ENCODE results near the gene PTPN6.

Gene PTPN6

DNA sequence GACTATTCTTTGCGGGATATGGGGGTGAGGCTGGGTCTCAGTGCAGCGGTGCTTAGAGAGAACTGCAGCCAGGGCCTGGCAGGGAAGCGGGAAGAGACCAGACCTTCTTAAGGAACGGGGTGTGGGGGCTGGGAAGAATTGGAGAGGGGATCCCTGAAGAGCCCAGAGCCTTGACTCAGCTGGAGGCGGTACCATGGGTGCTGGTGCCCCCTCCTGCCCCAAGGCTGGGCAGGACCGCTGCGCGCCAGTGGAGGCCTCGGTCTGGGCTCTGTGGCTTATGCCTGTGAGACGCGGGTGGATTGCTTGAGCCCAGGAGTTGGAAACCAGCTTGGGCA is 8.9 kb upstream of the PTPN6 start:
- no peak for FAIRE-seq

DNA sequence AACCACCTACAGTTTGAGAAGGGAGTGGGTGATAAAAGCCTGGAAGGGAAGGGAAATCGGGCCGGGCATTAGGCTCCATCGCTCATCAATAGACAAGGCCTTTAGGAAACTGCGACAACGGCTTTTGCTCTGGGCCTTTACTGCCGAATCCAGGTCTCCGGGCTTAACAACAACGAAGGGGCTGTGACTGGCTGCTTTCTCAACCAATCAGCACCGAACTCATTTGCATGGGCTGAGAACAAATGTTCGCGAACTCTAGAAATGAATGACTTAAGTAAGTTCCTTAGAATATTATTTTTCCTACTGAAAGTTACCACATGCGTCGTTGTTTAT is 7.8 kb upstream of the PTPN6 start:
- peak; percentile 92 for FAIRE-seq

DNA sequence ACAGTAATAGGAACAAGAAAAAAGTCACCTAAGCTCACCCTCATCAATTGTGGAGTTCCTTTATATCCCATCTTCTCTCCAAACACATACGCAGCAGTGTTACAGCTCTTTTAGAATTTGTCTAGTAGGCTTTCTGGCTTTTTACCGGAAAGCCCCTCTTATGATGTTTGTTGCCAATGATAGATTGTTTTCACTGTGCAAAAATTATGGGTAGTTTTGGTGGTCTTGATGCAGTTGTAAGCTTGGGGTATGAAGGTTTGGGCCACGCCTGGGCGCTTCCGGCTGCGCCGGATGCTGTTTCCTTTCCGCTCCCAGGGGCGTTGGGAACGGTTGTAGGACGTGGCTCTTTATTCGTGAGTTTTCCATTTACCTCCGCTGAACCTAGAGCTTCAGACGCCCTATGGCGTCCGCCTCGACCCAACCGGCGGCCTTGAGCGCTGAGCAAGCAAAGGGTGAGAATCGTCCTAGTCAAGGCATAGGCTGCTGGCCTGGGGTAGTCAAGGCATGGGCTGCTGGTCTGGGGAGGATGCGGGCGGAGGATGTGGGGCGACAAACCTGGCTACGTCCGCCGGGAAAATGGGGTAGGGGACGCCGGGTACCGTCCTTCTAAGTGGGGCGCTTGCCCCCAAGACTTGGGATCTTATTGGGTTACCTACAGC is 7.3 kb upstream of the PTPN6 start, which contains the start of the genes C12orf57 and RNU7-1:
Gene C12orf57, plus strand, starts transcription at position 301 of the 659 bp plus-strand sequence. Its CDS starts 100 bp downstream, at position 401.
Gene RNU7-1, plus strand, starts transcription at position 95 of the 659 bp plus-strand sequence.
- no peak for FAIRE-seq

DNA sequence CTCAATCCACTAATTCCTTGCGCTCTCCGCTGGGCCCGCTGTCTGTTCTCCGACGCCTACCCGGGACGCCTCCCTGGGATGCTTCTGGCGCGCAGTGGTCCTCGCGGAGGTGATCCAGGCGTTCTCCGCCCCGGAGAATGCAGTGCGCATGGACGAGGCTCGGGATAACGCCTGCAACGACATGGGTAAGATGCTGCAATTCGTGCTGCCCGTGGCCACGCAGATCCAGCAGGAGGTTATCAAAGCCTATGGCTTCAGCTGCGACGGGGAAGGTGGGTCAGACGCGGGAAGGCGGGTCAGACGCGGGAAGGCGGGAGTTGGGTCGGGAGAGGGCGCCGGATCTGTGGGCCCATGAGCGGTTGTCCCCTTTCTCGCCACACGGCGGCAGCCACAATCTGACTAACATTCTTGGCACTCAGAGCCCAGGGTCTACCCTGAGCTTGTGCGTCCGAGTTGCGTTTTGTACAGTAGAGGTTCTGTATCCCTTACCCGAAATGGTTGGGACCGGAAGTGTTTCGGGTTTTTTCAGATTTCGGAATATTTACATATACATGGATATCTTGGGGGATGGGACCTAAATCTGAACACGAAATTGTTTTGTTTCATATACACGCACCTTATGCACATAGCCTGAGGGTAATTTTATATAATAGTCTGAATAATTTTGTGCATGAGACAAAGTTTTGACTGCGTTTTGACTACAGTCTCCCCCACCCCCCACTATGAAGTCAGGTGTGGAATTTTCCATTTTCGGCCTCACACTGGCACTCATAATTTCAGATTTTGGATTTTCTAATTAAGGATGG is 6.6 kb upstream of the PTPN6 start:
- peak; percentile 54 for FAIRE-seq

DNA sequence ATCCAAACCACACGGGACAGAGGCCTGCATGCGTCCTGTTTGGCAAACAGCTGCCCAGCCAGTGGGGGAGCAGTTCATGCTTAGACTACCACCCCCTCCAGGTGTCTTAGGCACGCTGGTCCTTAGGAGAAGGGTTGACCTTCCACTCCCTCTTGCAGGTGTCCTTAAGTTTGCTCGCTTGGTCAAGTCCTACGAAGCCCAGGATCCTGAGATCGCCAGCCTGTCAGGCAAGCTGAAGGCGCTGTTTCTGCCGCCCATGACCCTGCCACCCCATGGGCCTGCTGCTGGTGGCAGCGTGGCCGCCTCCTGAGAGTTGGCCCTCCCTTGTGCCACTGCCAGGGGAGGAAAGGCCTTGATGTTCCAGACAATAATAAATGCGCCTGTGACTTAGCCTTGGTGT is 5.5 kb upstream of the PTPN6 start:
- FAIRE-seq = no peak

DNA sequence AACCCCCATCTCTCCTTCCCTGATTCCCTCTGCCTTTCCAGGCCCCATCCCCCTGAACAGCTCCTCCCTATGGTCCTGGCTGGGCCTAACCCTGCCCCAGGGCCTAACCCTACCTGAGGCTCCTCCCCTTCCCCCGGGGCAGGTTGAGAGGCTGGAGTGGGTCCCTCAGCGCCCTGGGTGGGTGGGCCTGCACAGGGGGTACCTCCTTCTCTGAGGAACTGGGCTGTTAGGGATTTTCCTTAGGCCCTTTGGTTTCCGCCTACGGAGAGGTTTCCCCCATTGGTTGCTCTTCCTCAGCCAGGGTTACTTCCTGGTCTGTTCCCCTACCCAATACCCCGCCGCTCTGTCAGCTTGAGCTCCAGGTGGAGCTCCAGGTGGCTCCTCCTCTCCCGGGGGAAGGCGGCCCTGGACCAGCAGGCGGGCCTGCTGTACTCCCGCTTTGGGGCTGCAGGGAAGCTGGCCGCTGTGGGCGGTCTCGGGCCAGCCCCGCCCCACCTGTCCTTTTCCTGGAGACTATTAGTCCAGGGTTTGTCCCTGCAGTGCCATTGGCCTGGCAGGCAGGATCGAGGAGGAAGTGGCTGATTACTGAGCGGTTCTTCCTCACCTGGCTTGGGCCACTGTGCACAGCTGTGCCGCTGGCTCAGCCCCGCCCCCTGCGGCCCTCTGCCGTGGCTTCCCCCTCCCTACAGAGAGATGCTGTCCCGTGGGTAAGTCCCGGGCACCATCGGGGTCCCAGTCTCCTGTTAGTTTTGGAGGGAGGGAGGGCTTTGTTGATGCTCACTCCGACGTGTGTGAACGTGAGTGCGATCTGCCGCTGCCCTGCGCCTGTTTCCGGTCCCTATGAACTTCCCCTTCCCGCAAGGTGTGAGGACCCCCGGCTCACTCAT is 4.9 kb upstream of the PTPN6 start:
- FAIRE-seq = no peak

DNA sequence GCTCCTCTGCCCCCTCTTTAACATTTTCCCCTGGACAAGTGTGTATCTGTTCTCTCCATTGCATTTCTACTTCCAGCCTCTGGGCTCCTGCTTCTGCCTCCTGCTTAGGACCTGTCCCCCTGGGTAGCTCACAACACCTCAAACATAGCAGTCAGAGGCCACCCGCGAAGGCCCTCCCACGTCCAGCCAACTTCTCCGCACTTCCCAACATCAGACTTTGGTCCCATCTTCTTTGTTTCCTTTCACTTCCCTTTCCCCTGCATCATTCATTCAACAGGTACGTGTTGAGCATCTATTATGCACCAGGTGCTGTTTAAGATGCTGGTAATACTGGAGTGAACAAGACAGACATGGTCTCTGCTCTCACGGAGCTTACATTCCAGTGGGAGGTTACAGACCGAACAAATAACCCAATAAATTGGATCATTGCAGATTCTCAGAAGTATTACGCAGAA is 4.2 kb upstream of the PTPN6 start:
- no peak for FAIRE-seq

DNA sequence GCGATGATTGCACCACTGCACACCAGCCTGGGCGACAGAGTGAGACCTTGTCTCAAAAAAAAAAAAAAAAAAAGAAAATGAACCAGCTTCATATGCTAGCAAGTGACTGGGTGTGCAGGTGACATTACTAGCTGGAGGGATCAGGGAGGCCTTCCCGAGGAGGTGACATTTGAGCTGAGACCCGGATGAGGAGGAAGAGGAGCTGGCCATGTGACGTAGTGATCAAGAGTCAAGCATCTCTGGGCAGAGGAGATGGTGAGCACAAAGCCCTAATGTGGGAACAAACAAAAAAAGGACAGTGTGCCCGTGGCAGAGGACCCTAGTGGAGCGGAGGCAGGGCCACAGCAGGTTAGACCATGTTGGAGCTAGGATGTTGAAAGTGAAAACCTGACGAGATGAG is 3.5 kb upstream of the PTPN6 start:
- no peak for FAIRE-seq

DNA sequence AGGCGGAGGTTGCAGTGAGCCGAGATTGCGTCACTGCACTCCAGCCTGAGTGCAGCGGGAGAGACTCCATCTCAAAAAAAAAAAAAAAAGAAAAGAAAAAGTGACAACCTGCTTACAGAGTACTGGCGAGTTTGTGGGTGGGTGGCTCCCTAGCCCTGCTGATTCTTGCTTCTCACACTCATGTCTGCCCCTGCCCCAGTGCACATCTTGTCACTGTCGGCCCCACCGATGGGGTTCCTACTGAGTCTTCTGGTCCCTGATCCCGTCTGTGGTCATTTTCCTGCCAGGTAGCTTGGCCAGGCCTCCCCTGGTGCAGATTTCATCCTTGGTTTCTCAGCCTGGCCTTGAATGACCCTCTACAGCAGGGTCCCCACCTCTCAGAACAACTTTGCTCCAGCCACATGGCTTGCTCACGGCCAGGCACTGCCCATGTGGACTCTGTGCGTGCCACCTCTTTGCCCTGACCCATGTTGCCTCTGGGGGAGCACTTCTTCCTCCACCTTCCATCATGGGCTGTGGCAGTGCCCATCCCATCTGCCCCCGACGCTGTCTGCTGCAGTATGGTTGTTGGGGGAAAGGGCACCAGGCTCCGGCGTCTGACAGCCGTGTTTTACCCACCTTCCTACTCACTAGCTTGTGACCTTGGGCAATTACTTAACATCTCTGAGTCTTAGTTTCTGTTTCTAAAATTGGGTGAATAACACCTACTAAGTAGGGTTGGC is 2.1 kb upstream of the PTPN6 start:
- no peak for FAIRE-seq

DNA sequence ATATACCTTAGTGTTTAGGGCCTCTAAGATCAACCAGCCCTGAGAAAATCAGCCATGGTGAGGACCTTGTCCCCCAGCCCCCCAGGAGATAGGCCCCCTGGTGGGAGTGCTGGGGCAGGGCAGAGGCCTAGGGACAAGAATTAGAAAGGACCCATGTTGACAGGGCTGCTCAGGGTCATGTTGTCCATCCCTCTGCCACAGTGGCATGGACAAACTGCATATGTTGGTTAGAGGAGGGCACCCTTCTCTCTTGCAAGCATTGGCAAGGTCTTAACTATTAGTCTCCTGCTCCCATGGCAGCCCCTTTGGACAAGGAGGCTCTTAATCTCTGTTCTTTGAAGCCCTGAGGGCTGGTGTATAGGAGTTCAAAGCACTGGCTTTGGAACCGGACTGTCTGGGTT is 755 bp upstream of the PTPN6 start:
- FAIRE-seq = no peak

DNA sequence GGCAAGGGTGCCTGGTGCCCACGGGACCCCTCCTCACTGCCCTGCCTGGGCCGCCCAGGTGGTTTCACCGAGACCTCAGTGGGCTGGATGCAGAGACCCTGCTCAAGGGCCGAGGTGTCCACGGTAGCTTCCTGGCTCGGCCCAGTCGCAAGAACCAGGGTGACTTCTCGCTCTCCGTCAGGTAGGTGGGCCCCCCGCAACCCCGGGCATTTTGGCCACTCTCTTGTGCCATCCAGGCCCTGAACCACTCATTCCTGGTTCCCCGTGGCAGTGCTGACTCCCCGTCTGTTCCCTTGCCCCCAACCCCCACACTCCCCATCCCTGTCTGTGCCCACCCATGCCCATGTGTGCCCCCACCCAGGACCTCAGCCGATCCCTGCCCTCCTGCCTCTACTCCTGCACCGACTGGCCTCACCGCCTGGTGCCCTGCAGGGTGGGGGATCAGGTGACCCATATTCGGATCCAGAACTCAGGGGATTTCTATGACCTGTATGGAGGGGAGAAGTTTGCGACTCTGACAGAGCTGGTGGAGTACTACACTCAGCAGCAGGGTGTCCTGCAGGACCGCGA is 480 bp downstream of the PTPN6 start:
- FAIRE-seq = no peak

DNA sequence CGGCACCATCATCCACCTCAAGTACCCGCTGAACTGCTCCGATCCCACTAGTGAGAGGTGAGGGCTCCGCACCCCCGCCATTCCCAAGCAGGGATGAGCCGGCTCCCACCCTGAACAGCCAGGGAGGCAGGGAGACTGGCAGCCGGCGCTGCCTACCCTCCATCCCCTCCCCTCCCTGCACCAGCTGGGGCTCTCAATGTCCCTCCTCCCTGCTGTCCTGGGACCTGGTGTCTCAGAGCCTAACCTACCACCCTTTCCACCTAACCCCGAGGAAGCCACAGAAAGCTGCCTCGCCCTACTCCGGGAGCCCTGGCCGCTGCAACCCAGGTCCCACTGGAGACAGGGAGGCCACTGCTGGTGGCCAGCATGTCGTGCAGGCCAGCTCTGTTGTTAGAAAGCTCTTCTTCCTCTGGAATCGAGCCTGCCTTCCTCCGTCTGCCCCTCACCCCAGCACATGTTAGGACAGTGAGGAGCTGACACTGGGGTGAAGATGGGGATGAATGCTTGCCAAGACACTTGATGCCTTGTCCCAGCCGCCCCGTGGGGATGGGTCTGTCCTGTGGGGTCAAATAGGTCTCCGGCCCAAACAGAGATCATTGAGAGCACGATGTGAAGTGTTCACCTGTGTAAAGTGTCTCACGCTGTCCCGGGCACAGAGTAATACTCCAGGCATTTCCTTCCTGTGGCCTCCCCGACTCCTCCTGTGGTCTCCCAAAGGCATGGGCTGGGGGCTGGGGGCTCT is 1.1 kb downstream of the PTPN6 start:
- no peak for FAIRE-seq

DNA sequence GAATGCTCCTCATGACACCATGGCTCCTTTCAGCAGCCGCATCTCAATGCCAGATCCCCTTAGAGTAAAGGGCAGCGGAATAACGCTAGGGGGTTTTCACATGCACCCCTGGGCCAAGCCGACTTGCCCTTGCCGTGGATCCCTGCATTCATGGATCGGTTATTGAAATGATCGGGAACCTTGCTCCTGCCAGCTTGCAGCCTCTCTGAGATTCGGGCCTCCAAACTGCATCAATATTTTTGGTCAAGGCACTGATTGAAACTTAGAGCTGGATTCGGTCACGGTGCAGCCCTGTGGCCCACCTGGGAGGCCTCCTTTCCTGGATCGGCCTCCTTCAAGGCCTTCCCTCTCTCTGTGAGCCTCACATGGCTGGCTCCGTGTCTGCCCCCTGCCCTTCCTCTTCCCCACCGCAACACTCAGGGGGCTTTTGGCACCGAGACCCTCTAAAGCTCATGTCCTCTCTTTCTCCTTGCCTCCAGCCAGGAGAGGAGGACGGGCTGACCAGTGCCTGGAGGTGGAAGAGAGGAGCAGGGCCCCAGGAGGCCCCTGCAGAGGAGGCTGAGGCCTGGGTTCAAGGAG is 1.8 kb downstream of the PTPN6 start:
- no peak for FAIRE-seq

DNA sequence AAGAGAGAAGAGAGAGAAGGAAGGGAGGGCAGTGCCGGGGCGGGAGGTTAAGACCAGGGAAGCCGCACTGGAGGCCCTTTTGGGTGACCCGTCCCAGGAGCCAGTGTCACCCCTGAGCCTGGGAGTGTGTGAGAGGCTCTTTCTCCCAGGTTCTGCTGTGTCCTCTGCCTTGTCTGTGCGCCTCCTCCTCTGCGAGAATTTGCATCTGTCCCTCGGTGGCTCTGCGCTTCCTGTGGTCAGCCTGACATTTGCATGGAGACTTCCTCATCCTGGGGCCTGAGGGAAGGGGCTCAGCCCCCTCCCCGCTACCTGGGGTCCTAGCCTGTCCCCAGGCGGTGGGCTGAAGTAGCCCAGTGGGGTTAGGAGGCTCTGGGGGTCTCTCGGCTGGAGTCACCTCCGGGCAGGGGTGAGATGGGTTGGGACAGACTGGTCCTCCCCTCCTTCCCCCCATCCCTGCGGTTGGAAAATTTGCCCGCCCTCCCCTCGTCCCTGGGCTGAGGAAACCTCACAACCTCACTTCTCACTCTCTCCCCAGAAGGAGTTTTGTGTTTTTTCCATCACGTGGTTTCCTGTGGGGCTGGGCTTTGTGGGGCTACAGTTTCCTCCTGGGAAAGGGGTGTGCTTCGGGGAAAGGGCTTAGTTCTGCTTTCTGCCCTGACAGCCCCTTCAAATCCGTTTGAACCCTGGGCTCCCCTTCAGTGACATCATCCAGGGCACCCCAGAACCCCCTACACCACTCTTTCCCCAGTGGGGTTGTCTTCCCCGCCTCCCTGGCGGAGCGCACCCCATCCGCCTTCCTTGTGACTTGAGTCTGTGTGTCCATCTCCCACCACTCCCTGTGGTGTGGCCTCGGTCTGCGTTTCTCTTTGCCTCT is 2.5 kb downstream of the PTPN6 start:
- FAIRE-seq = no peak

DNA sequence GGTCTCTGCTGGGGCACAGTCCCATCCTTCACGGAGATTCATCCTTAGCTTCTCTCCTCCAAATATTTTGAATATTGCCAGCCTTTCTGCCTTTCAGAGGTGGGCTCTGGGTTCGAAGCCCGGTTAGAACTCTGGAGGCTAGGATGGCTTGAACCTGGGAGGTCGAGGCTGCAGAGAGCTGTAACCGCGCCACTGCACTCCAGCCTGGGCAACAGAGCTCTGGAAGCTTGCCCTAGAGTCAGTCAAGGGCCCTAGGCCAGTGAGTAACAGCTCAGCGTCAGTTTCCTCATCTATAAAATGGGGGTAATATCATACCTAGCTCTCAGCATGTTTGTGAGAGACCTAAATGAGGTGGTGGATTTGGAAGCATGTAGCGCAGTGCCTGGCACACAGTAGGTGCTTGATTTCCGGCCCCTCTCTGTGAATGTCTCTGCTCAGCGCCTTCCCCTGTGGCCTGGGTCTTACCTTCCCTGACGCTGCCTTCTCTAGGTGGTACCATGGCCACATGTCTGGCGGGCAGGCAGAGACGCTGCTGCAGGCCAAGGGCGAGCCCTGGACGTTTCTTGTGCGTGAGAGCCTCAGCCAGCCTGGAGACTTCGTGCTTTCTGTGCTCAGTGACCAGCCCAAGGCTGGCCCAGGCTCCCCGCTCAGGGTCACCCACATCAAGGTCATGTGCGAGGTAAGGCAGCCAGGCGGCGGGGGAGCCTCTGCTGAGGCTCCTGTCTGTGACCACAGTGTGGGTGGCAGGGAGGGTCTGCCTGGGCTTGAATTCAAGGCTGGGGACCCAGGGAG is 3.4 kb downstream of the PTPN6 start:
- no peak for FAIRE-seq

DNA sequence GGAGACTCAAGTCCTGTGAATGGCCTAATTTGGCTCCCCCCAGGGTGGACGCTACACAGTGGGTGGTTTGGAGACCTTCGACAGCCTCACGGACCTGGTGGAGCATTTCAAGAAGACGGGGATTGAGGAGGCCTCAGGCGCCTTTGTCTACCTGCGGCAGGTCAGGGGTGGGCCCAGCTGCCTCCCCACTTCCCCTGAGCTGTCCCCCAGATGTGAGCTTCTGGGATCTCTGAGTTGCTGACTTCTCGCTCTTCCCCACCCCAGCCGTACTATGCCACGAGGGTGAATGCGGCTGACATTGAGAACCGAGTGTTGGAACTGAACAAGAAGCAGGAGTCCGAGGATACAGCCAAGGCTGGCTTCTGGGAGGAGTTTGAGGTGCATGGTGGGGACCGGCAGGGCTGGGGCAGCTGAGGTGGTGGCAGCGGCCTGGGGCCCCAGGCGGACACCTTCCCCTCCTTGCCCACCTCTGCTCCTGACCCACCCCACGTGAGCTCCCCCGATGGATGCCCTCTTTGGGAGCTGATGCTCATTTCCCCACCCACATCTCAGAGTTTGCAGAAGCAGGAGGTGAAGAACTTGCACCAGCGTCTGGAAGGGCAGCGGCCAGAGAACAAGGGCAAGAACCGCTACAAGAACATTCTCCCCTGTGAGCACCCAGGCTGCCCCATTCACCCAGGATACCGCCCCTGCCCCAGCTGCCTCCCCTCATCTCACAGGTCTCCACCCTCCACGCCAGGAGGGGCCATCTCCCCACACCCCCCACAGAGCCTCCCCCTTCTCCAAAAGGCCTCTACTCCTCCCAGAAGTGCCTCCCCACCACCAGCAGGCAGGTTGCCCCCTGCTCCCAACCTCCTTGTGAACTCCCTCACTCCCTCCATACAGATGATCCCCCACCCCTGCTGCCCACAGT is 4.2 kb downstream of the PTPN6 start:
- no peak for FAIRE-seq

DNA sequence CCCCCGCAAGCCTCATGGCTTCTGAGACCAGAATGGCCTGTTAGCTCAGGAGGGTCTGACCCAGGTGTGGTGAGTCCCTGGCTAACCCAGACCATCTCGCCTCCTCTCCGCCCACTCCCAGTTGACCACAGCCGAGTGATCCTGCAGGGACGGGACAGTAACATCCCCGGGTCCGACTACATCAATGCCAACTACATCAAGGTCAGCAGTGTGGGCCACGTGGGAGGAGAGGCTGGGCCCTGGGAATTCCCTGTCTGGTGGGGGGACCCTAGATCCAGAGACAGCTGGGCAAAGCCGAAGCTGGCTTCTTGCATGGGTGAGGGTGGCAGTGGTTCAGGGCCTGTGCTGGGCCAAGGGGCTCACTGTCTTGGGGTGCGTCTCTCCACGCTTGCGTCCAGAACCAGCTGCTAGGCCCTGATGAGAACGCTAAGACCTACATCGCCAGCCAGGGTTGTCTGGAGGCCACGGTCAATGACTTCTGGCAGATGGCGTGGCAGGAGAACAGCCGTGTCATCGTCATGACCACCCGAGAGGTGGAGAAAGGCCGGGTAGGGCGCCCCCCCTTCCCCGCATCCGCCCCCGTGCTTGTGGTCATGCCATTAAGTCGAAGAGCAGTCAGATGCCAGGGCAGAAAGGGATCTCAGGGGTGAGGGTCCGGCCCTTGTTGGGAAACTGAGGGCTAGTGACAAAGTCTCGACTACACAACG is 5.0 kb downstream of the PTPN6 start:
- FAIRE-seq = no peak

Data from TTC549 (cell line).